22Rv1 (cell line): Measurements from ENCODE around the gene FBXW12.

Source experiments
- H3K27ac ChIP-seq: fragments of 450-650 bp; 2 replicates; pipeline ENCODE4 v1.5.1; 2017
- ZFX ChIP-seq: fragments of 450-650 bp; IDR thresholded peaks from 2 replicates; pipeline ENCODE4 v1.6.1; 2017; ENCODE audit warnings: antibody characterized with exemption, borderline replicate concordance
- TF ChIP-seq, protein P1 (sequence below): fragments of 450-650 bp; IDR thresholded peaks from 2 replicates; pipeline ENCODE4 v1.5.1; 2017; ENCODE audit warnings: mild to moderate bottlenecking

Gene FBXW12

DNA sequence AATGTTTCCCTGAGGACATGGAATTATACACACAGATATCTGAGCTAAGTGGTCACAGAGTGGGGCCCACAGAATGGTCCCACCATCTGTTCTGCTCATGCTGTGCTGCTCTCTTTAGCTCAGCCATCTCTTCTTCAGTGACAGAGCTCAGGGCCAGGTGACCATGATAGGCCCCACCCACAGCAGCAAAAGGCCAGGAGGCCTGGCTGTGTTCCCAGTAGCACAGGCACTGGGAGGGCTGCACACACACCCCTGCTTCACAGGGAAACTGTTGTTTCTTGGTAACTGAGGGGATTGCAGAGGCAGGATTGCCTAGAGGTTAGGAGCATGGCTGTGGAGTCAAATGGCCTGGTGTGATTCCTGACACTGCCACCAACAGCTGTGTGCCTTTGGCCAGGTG, 4.8 kb upstream of the FBXW12 start:
- H3K27ac ChIP-seq = no peak overlapping the region
- TF ChIP-seq, protein P1, sequence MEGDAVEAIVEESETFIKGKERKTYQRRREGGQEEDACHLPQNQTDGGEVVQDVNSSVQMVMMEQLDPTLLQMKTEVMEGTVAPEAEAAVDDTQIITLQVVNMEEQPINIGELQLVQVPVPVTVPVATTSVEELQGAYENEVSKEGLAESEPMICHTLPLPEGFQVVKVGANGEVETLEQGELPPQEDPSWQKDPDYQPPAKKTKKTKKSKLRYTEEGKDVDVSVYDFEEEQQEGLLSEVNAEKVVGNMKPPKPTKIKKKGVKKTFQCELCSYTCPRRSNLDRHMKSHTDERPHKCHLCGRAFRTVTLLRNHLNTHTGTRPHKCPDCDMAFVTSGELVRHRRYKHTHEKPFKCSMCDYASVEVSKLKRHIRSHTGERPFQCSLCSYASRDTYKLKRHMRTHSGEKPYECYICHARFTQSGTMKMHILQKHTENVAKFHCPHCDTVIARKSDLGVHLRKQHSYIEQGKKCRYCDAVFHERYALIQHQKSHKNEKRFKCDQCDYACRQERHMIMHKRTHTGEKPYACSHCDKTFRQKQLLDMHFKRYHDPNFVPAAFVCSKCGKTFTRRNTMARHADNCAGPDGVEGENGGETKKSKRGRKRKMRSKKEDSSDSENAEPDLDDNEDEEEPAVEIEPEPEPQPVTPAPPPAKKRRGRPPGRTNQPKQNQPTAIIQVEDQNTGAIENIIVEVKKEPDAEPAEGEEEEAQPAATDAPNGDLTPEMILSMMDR = no peak
- no peak for TF ChIP-seq ZFX

DNA sequence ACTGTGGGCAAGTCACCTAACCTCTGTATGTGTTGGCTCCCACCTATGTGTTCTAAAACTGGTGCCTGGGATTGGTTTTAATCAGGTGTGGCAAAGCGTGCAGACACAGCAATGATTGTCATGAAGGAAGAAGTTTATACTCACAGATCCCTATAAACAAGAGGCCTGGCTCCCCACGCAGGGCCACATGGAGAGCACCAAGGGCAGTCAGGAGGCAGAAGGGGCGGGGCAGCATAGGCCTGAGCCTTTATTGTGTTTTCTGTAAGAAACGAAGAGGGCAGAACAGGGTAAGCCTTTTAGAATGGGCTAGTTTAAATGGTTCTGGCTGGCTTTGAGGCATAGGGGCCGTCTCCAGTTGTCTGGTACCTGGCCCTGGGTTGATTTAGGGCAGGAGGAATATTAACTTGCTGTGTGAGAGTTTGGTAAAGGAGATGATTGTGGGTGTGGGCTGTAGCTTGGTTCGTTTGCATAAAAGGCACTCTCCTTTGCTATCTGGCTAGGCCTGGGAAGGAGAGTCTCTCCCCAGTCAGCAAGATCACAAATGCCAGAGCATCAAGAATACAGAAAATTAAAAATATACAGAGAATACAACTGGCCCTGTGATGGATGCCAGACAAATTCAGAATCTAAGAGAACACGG, 2.2 kb upstream of the FBXW12 start:
- TF ChIP-seq, protein P1 = no peak
- TF ChIP-seq ZFX = no peak
- no peak overlapping the region for H3K27ac ChIP-seq

GRCh38 chr3:48370333-48370713, 1.7 kb upstream of the FBXW12 start:
- no peak for TF ChIP-seq ZFX
- no peak overlapping the region for H3K27ac ChIP-seq

GRCh38 chr3:48372377-48372770, 355 bp downstream of the FBXW12 start:
- TF ChIP-seq, protein P1 = no peak
- TF ChIP-seq ZFX = no peak
- no peak overlapping the region for H3K27ac ChIP-seq

DNA sequence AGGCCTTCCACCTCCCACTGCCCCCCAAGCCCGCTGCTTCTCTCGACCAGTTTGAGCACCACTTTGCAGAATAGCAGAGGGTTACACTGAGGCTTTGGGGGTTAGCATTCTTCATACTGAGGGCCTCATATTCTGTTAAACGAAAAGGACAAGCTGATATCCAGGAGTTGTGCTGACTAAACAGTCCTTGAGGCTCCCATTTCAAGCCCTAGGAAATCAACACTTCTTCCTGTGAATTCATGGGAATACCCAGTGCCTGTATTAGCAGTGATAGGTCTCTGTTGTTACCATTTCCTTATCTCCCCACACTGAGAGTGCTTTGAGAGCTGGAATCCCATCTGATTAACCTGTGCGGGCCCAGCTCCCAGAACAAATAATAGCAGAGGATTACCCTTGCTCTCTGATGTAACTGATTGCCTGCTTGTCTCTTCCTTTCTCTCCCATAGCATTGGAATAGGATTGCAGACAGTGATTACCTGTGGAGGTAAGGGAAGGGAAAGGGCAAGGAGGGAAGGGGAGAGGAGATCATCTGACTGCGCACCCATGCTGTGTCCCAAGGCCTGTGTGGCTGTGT, 930 bp downstream of the FBXW12 start:
- TF ChIP-seq, protein P1 = no peak
- TF ChIP-seq ZFX = no peak
- H3K27ac ChIP-seq = no peak overlapping the region

- H3K27ac ChIP-seq = no peak overlapping the region
- TF ChIP-seq ZFX = no peak
- TF ChIP-seq, protein P1 = no peak
These were observed 15.6 kb downstream of the FBXW12 start for GRCh38 chr3:48387634-48388033.

DNA sequence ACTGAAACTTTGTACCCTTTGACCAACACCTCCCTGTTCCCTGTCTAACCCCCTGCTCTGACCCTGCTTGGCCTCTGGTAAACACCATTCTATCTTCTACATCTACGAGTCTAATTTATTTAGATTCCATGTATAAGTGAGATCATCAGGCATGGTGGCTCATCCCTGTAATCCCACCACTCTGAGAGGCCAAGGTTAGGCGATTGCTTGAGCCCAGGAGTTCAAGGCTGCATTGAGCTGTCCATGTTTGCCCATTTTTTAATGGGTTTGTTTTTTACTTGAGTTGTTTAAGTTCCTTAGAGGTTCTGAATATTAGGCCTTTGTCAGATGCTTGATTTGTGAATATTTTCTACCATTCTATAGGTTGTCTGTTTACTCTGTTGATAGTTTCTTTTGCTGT, 16.9 kb downstream of the FBXW12 start:
- TF ChIP-seq, protein P1 = no peak
- no peak for TF ChIP-seq ZFX
- H3K27ac ChIP-seq = no peak overlapping the region

DNA sequence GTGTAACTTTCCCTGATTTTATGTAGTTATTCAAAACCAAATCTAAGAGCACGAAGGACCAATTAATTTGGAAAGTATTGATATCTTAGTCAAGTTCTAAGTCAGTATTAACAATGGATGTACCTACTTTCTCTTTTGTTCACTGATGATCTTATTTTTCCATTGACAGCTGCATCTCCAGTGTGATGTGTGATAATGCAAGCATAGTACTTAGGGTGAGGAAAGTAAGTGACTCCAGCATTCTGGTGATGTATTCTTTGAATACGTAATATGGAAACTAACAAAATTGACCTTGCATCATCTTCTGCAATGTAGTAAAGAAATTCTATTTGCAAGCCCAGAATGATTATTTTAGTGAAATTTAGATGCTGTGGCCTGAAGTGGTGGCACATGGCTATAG, 22.4 kb downstream of the FBXW12 start:
- TF ChIP-seq, protein P1 = no peak
- no peak for TF ChIP-seq ZFX
- no peak overlapping the region for H3K27ac ChIP-seq
